ENCODE results near the gene AHCYL1.

AHCYL1 gene

DNA sequence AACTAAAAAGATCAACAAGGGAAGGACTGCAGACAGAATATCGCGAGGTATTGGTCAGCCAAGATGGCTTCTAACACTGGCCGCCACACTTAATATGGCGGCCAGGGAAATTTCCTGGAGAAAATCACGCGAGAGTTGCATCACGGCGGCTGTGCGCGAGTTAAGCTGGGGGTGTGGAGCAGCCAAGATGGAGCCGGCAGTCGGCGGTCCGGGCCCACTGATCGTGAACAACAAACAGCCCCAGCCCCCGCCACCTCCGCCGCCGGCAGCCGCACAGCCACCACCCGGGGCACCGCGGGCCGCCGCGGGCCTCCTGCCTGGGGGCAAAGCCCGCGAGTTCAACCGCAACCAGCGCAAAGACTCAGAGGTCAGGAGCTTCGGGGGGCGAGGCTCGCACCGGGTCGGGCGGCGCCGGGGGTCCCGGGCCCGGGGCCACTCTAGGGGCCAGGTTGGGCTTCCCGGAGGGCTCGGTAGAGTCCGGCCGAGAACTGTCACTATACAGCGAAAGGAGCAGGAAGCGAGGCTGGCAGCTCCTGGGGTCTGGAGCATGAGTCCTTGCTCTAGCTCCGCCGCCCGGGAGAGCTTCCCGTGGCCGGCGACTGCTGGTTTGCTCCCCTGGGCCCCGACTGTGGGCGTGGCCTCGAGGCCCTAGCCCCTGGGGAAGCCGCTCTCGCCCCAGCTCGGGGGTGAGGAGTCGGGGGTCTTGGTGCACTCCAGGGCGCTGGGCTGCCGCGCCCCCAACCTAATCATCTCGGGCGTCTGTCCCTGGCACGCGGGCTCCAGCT is 50.1 kb downstream of the AHCYL1 start, which contains the start of gene STRIP1:
STRIP1 (plus strand) TSS at position 174 of the 785 bp plus-strand sequence; CDS start at position 188, 14 bp downstream.
- DNase-seq (ENCODE audit: low read depth in 4 of 4, low spot score in 1 of 4), result peak; percentile 77 to 86 (median 83)

- DNase-seq (ENCODE audit: low read depth in 4 of 4, low spot score in 1 of 4), result no peak
Measured at GRCh38 chr1:110035236-110035752, 50.7 kb downstream of the AHCYL1 start.

DNA sequence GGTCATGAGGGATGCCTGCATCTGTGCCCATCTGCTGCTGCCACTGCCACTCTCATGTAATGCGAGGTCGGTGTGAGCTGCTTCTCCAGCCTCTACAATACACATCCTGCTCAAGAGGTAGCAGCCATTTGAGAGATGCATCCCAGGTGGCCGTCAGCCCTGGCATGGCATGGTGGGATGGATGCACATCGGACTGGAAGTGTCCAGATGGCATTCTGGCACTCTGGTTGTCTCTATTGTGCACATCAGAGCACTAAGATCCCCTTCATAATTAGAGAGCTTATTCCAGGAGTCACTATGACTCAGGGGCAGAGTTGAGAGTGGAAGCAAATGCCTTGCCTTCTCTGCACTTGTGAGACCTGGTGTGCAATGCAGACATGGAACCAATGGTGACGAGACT is 53.7 kb downstream of the AHCYL1 start:
- DNase-seq (ENCODE audit: low read depth in 4 of 4, low spot score in 1 of 4), result no peak

DNA sequence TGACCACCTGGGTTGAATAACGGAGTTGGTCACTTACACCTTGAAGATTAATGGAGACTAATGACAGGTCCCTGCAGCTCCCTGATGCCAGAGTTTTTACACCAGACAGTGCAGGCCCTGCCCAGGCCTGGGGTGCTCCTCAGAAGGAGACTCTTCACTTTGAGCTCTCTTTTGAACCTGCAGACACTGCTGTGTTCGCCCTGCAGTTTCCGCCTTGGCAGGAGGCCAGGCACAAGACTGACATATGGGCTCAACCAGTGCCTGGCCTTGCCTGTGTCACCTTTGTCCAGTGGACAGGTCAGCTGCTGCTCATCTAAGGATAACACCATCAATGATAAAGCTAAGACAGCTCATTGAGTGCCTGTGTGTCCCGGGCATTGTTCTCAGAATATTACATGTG is 55.1 kb downstream of the AHCYL1 start:
- no peak for DNase-seq (ENCODE audit: low read depth in 4 of 4, low spot score in 1 of 4)

- DNase-seq (ENCODE audit: low read depth in 4 of 4, low spot score in 1 of 4), result peak in 2 of 4 experiments; percentile 18 to 19
Measured at GRCh38 chr1:110040548-110040947, 56.0 kb downstream of the AHCYL1 start.

DNA sequence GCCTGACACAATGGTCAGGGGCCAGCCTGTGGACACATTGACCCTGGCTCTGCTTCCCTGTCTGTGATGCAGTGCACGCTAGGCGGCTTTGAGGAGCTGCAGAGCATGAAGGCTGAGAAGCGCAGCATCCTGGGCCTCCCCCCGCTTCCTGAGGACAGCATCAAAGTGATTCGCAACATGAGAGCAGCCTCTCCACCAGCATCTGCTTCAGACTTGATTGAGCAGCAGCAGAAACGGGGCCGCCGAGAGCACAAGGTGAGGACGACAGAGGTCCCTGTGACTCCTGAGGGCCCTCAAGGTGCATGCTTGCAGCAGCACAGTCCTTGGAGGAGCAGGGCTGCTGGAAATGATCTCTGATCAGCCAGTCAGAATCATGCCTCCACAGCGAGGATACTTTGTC is 58.5 kb downstream of the AHCYL1 start:
- DNase-seq (ENCODE audit: low read depth in 4 of 4, low spot score in 1 of 4), result no peak

- no peak for DNase-seq (ENCODE audit: low read depth in 4 of 4, low spot score in 1 of 4)
Measured at GRCh38 chr1:110047463-110047862, 62.9 kb downstream of the AHCYL1 start.

DNA sequence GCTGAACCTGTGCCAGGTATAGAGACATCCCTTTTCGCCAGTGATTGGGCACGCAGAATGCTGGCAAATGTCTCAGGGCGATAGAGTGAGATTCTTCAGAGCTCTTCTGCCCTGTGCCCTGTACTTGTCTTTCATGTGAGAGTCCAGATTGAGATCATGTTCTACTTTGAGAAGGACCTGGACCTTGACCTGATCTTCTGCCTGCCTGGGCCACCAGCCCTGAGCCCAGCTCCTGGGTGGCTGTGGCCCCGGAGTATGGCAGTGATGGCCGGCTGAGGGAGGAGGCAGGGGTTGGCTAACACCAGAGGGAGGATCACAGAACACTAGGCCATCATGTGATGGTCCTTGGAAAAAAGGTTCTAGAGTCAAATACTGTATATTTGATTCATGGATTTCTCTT is 63.7 kb downstream of the AHCYL1 start:
- DNase-seq (ENCODE audit: low read depth in 4 of 4, low spot score in 1 of 4), result no peak

GRCh38 chr1:110048923-110049601 is 64.5 kb downstream of the AHCYL1 start:
- DNase-seq (ENCODE audit: low read depth in 4 of 4, low spot score in 1 of 4), result no peak

DNA sequence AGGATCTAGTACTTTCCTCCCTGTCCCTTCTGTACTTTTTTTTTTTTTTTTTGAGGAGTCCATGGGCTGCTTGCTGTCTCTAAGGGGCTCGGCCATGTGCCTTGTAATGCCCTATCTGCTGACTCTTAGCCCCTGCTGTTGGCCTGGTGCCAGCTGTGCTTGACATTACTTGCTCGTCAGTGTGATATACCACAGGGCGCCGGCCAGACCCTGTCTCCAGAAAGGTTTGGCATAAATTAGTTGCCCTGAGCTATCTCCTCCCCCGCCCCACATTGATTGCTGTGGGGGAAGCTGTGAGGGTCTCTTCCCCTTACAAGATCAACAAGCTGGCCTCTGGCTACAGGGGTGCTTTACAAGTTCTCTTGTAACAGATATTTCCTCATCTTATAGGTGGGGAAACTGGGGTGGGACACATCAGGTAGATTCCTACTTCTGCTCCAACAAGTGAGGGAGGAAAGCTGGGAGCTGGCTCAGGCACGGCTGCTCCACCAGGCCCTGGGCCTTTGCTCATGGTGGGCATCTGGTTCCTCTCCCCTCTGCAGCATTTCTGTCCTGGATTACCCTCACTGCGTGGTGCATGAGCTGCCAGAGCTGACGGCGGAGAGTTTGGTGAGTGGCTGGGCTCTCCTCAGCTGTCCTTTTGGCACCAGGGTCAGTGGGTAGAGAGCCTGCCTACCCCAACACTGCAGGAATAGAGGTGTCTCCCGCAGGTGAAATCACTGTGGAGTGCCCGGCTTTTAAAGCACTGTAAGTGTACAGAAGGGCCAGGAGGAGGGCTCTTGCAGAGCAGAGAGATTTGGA is 65.4 kb downstream of the AHCYL1 start:
- DNase-seq (ENCODE audit: low read depth in 4 of 4, low spot score in 1 of 4), result no peak

DNA sequence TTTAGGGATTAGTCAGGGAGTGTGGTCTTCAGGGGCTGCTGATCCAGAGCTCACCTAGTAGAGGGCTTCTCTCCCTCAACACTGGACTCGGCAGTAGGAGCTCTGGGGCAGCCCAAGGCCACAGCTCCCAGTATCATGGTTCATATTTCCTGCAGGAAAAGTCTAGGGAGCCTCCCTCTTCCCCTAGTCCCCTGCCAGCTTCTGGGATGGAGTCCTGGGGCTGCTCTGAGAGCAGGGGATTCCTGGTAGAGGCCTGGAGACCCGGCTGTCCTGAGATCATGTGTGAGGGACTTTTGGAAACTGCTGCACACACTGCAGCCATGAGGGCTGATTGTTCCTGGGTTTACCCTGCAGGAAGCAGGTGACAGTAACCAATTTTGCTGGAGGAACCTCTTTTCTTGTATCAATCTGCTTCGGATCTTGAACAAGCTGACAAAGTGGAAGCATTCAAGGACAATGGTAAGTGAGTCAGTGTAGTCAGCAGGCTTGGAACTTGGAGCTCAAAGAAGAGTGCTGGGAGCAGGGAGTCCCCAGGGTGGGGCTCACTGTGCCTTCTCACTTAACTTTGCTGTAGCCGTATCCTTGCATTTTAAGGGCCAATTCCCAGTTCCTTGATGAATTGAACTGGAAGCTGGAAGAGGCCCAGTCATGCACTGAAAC is 66.2 kb downstream of the AHCYL1 start:
- DNase-seq (ENCODE audit: low read depth in 4 of 4, low spot score in 1 of 4), result no peak

- no peak for DNase-seq (ENCODE audit: low read depth in 4 of 4, low spot score in 1 of 4)
Measured at GRCh38 chr1:110051262-110051648, 66.7 kb downstream of the AHCYL1 start.

- DNase-seq (ENCODE audit: low read depth in 4 of 4, low spot score in 1 of 4), result peak in 3 of 4 experiments; percentile 54 to 64 (median 59)
Measured at GRCh38 chr1:110053552-110054428, 69.2 kb downstream of the AHCYL1 start.

DNA sequence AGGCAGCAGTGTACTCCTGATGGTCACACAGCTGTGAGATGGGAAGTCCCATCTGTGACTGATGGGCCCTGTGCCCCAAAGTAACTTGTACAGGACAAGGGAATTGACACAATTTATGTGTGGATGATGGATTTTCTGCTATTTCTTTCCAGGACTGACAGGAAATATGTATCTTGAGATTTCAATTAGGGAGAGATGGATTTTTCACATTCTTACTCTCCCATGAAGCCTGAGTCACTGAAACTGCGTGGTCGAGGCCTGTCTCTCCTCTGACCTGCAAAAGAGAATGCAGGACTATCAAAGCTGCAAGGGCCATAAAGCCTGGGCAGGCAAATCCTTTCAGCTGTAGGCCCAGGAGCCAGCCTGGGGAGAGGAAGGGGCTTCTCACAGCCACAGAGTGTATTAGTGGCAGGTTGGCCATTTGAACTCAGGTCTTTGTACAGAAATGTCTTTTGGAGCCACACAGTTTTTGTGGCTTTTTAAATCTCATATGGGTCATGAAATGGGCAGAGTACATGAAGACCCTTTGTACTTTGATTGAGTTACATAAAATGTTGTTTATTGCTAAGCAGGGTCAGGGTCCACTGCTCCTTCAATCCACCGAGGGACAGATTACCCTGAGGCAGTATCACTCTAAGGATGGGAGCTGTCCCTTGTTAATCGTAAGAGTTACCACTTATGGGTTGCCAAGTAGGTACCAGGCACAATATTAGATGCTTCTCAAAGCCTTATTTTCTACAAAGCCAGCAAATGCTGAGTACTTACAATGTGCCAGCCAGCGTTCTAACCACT is 71.1 kb downstream of the AHCYL1 start:
- DNase-seq (ENCODE audit: low read depth in 4 of 4, low spot score in 1 of 4), result no peak

DNA sequence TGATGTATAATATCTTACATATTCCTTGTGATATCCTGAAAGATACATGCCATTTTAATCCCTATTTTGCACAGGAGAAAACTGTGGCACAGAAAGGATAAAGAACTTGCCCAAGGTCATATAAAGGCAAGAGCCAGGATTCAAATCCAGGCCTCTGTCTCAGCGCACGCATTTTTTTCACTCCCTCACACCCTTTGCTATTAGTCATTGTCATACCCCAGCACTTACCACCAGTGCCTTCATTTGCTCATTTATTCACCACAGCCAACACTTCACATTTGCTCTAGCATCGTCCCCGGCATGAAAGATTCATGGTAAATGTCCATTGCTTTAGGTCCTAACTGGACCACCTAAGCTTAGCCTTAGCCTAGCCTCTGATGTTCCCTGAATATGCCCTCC is 71.7 kb downstream of the AHCYL1 start:
- no peak for DNase-seq (ENCODE audit: low read depth in 4 of 4, low spot score in 1 of 4)

- DNase-seq (ENCODE audit: low read depth in 4 of 4, low spot score in 1 of 4), result no peak
Measured at GRCh38 chr1:110056776-110057175, 72.2 kb downstream of the AHCYL1 start.

DNA sequence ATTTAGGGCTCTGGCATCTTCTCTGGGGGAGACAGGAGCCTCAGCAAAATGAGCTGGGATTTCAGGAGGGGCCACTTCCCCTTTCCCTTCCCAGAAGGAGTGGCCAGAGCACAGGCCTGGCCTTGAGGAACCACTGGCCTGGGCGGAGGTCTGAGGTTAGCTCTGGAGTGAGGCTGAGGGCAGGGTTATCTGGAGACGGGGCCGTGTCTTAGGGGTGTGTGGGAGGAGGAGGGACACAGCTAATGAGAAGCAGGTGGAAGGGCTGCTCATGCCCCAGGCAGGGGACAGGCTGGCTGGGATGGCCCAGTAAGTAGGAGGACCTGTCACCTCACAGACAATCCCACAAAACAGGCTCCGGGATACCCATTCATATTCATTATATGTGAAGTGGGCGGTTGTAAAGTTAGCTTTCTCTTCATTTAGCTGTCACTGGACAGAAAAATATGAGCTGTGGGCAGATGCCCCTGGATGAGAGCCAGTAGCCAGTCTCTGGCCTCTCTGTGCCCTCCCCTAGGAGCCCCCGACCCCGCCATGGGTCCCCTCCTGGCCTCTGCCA is 73.5 kb downstream of the AHCYL1 start:
- DNase-seq (ENCODE audit: low read depth in 4 of 4, low spot score in 1 of 4), result no peak

DNA sequence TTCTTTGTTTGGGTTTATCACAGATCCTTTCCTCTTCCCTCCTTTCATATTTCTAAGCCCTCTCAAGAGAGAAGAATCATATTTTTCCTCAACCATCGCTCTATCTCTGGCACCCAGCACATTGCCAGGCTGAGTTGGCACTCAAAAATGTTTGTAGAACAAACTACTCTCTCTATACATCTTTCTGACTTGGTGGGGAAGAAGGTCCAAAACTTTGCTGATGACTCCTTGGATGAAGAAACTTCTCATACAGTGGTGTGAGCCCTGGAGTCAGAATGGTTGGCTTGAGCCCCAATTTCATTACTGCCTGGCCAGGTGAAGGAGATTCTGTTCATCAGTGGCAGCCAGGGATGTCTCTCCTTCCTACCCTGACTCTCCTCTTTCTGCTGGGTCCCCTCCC is 74.0 kb downstream of the AHCYL1 start:
- no peak for DNase-seq (ENCODE audit: low read depth in 4 of 4, low spot score in 1 of 4)
